Neural progenitor cell (in vitro differentiated cells): ENCODE measurements around the gene CD34.

Source experiments
- EZH2 ChIP-seq: fragments of 200-600 bp; sonication (generic); IDR thresholded peaks from 2 replicates; pipeline ENCODE4 v1.6.1; 2017; ENCODE audit warnings: antibody characterized with exemption, mild to moderate bottlenecking, moderate library complexity
- EZH2phosphoT487 ChIP-seq: fragments of 200-600 bp; sonication (generic); IDR thresholded peaks from 2 replicates; pipeline ENCODE4 v1.6.1; 2017; ENCODE audit warnings: antibody characterized with exemption
- TF ChIP-seq, protein P1 (sequence below): fragments of 200-600 bp; sonication (generic); IDR thresholded peaks from 2 replicates; pipeline ENCODE4 v1.5.1; 2017; ENCODE audit warnings: antibody characterized with exemption, mild to moderate bottlenecking

DNA sequence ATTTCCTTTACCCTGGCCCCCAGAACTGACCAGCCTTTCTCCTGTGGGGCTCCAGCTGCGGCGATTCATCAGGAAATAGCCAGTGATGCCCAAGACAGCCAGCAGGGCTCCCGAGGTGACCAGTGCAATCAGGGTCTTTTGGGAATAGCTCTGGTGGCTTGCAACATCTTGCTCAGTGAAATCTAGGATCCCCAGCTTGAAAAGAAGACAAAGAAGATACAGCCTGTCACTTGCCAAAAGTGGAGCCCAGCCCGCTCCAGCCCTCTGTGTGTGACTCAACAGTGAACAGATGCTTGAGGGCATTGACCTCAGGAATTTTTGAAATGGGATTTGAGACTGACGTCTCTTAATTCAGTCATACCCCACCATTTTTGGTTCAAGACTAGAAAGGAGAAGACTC lies 22.3 kb downstream of the CD34 start:
- TF ChIP-seq, protein P1, sequence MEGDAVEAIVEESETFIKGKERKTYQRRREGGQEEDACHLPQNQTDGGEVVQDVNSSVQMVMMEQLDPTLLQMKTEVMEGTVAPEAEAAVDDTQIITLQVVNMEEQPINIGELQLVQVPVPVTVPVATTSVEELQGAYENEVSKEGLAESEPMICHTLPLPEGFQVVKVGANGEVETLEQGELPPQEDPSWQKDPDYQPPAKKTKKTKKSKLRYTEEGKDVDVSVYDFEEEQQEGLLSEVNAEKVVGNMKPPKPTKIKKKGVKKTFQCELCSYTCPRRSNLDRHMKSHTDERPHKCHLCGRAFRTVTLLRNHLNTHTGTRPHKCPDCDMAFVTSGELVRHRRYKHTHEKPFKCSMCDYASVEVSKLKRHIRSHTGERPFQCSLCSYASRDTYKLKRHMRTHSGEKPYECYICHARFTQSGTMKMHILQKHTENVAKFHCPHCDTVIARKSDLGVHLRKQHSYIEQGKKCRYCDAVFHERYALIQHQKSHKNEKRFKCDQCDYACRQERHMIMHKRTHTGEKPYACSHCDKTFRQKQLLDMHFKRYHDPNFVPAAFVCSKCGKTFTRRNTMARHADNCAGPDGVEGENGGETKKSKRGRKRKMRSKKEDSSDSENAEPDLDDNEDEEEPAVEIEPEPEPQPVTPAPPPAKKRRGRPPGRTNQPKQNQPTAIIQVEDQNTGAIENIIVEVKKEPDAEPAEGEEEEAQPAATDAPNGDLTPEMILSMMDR: peak; percentile 20
- TF ChIP-seq EZH2 (no peak), EZH2phosphoT487 (no peak)
